GM12878 (cell line): ENCODE measurements around the gene E2F7. TPM values are rescaled to one million over a fixed set of nuclear protein-coding genes. Genes with fewer than 3 reads are reported as not detected.
"Not testable (repeated sequence)": the region's sequence is repeated elsewhere in the genome, so short reads cannot be mapped to it uniquely, and the experiment has no call there.

ENCODE experiments used
- ATAC-seq: fragments of 200-7000 bp; cut with Tn5 transposase; 3 replicates; pipeline ENCODE4 v1.9.1; 2020; ENCODE audit warnings: mild to moderate bottlenecking, moderate library complexity
- BruUV-seq: library from RNA; stranded (reverse); fragments of 400-500 nt; replicated peaks from 2 replicates; lab custom pipeline; 2021; lab: Mats Ljungman, UMichigan
- CTCF ChIA-PET: fragments of 300-600 bp; sonication (Branson Sonifier 250); formaldehyde crosslinking; extraction: SDS; loops from one replicate; lab custom pipeline; 2021; ENCODE audit warnings: inconsistent platforms; lab: Yijun Ruan, JAX
- POLR2A ChIA-PET: fragments of 350-600 bp; formaldehyde crosslinking; extraction: SDS; loops from one replicate; lab custom pipeline; 2021; ENCODE audit warnings: inconsistent platforms; lab: Charles Lee
- RAD21 ChIA-PET: fragments of 300-600 bp; sonication (Branson Sonifier 250); formaldehyde crosslinking; loops from one replicate; lab custom pipeline; 2023; ENCODE audit warnings: antibody characterized with exemption; ENCODE audit not compliant: unreplicated experiment; lab: Charles Lee
- SMC1A ChIA-PET: fragments of 300-600 bp; sonication (Branson Sonifier 250); formaldehyde crosslinking; loops from one replicate; lab custom pipeline; 2023; ENCODE audit not compliant: unreplicated experiment, uncharacterized antibody; lab: Charles Lee
- DNase-seq: peaks from one replicate; pipeline ENCODE4 v3.0.0-alpha.2; 2011; ENCODE audit warnings: low read depth, low spot score
- FAIRE-seq: peaks from 3 replicates; lab custom pipeline; 2011; peaks lifted over from hg19 to GRCh38; lab: Jason Lieb, UNC
- H2AFZ ChIP-seq: 2 replicates; pipeline ENCODE4 v1.6.0; 2011; ENCODE audit warnings: low read depth, low read length, control low read depth; ENCODE audit not compliant: control insufficient read depth
- H3K27ac ChIP-seq: 2 replicates; pipeline ENCODE4 v1.5.1; 2011; ENCODE audit warnings: control low read depth; ENCODE audit not compliant: control insufficient read depth, insufficient read depth
- H3K27me3 ChIP-seq, 2 experiments: replicated peaks in 1 of 2; 2 replicates each; pipeline versions ENCODE4 v1.6.0 to v1.6.1; 2011; ENCODE audit warnings: low read length in 1 of 2; ENCODE audit not compliant: control insufficient read depth in 2 of 2, insufficient read depth in 2 of 2
- H3K36me3 ChIP-seq, 2 experiments: 2 replicates each; pipeline ENCODE4 v1.5.1; 2011; ENCODE audit warnings: low read length in 1 of 2; ENCODE audit not compliant: control insufficient read depth in 2 of 2, insufficient read depth in 2 of 2
- H3K4me1 ChIP-seq: 2 replicates; pipeline ENCODE4 v1.6.1; 2011; ENCODE audit warnings: mild to moderate bottlenecking, low read length, moderate library complexity, mixed read lengths; ENCODE audit not compliant: control insufficient read depth, insufficient read depth
- H3K4me2 ChIP-seq: 2 replicates; pipeline ENCODE4 v1.6.0; 2011; ENCODE audit warnings: control low read depth; ENCODE audit not compliant: control insufficient read depth, insufficient read depth
- H3K4me3 ChIP-seq: fragments of 200-600 bp; sonication (generic); 2 replicates; pipeline ENCODE4 v1.5.1; 2016
- H3K79me2 ChIP-seq: 2 replicates; pipeline ENCODE4 v1.6.0; 2011; ENCODE audit warnings: low read length; ENCODE audit not compliant: control insufficient read depth, insufficient read depth
- H3K9ac ChIP-seq: 2 replicates; pipeline ENCODE4 v1.8.0; 2011; ENCODE audit warnings: low read length, control low read depth, mixed read lengths; ENCODE audit not compliant: control insufficient read depth, insufficient read depth
- H3K9me3 ChIP-seq: replicated peaks from 3 replicates; pipeline ENCODE4 v1.5.1; 2011; ENCODE audit warnings: mild to moderate bottlenecking, low read length; ENCODE audit not compliant: control insufficient read depth, insufficient read depth
- H4K20me1 ChIP-seq: 2 replicates; pipeline ENCODE4 v1.6.0; 2011; ENCODE audit not compliant: control insufficient read depth, insufficient read depth
- NFIC ChIP-seq: IDR thresholded peaks from 2 replicates; pipeline ENCODE4 v1.6.1; 2012; ENCODE audit warnings: low read depth, mild to moderate bottlenecking, inconsistent platforms, low read length, moderate library complexity
- SREBF2 ChIP-seq: IDR thresholded peaks from 2 replicates; pipeline ENCODE4 v1.6.1; 2012; ENCODE audit warnings: mild to moderate bottlenecking, low read length
- WGBS: methylation state at CpG from one replicate; pipeline ENCODE4 v1.1.6; 2016; ENCODE audit warnings: low lambda C conversion rate; ENCODE audit not compliant: insufficient replicate concordance, insufficient coverage; ENCODE audit errors: missing lambda C conversion rate; 5-methylcytosine and 5-hydroxymethylcytosine counted together
- in situ Hi-C: fragments of 300-500 bp; cut with MboI; formaldehyde crosslinking; loops from 9 replicates; pipeline ENCODE4 v1.14.3; 2018; ENCODE audit warnings: mixed read lengths
- intact Hi-C: fragments of 100-400 bp; cut with micrococcal nuclease; formaldehyde crosslinking; loops from one replicate; pipeline ENCODE4 v1.14.2; 2022; ENCODE audit not compliant: unreplicated experiment
- polyA plus RNA-seq, 11 experiments: library from polyadenylated mRNA; depleted of rRNA in 4 of 11; unstranded in 6 of 11; stranded (reverse) in 5 of 11; fragments of >200 nt; fragmentation: Nextera tagmentation in 4 of 11; fragmentation: Illumina TruSeq in 1 of 11; extraction: Ambion mirVana in 4 of 11; extraction: Trizol in 1 of 11; gene quantifications; 1 replicate in 1 of 11; 2 replicates in 10 of 11; pipeline versions ENCODE4 v1.2.1 to v1.2.3, GENCODE V29; 2011 to 2016; ENCODE audit warnings: inconsistent platforms in 2 of 11, missing spikeins in 2 of 11, low read depth in 1 of 11
- total RNA-seq, 4 experiments: library from RNA; depleted of rRNA in 3 of 4; stranded (reverse); fragments of >200 nt in 3 of 4; fragmentation: Illumina TruSeq in 1 of 4; extraction: Trizol in 1 of 4; gene quantifications; 2 replicates each; pipeline versions ENCODE4 v1.2.1 to v1.2.3, GENCODE V29; 2013 to 2021

Gene E2F7
- total and polyA plus RNA-seq, 10 of the 15 experiments (the other 5 are each of a cell fraction or from before 2014, with no cell fraction given), result 5.6 to 32.1 (median 19.9) TPM

GRCh38 chr12:77076886-77077285, 11.5 kb upstream of the E2F7 start:
- Histone ChIP-seq H3K9me3 (no peaks in the 10 kb centered on the region; the same call in 2 of the 3 replicates), H3K9ac (no peak overlapping the region), H3K36me3 (no peaks in the 10 kb centered on the region)
- TF ChIP-seq NFIC (no peak), SREBF2 (no peak)
- TF ChIP-seq, all 136 proteins: peak for 0
- Histone ChIP-seq H3K79me2 (no peaks in the 10 kb centered on the region), H3K27ac (no peak overlapping the region), H3K27me3 (no peaks in the 10 kb centered on the region), H3K4me3 (no peak overlapping the region), H4K20me1 (no peaks in the 10 kb centered on the region), H3K4me1 (no peaks in the 10 kb centered on the region), H3K4me2 (no peak overlapping the region), H2AFZ (no peak overlapping the region)
- ChIA-PET RAD21 (no interaction called here), POLR2A (no interaction called here), CTCF (no interaction called here), SMC1A (interaction anchor here (0.9 kb wide), 1 partner anchor 10 kb away, joined by 3 read pairs; no protein-coding TSS in a partner anchor)
- in situ Hi-C loops (no loop called here), intact Hi-C loops (no loop called here)
- WGBS, result 0% methylated on average over 1 of the region's 1 CpG
- FAIRE-seq (no peak), ATAC-seq (no peak), DNase-seq (no peak)
- BruUV-seq, result no TSS peak

GRCh38 chr12:77073894-77074293, 8.5 kb upstream of the E2F7 start:
- H3K27me3 ChIP-seq, H3K27ac ChIP-seq, H4K20me1 ChIP-seq, H3K4me3 ChIP-seq, H3K36me3 ChIP-seq, H3K9ac ChIP-seq, H2AFZ ChIP-seq, SMC1A ChIA-PET, H3K79me2 ChIP-seq, H3K9me3 ChIP-seq, DNase-seq, POLR2A ChIA-PET, intact Hi-C loops, ATAC-seq, BruUV-seq, RAD21 ChIA-PET, H3K4me1 ChIP-seq, H3K4me2 ChIP-seq, FAIRE-seq: not testable (repeated sequence)
- 54% methylated on average over 5 of the region's 5 CpGs for WGBS
- CTCF ChIA-PET, result interaction anchor here (0.9 to 2.9 kb wide), 2 partner anchors 14 to 15 kb away, joined by 5 to 9 read pairs; no protein-coding TSS in a partner anchor
- in situ Hi-C loops, result loop anchor here (25.0 kb wide), 1 partner anchor 987 kb away; the partner anchor contains the start of gene NAP1L1
